ENCODE data around the gene TRAK2.

DNA sequence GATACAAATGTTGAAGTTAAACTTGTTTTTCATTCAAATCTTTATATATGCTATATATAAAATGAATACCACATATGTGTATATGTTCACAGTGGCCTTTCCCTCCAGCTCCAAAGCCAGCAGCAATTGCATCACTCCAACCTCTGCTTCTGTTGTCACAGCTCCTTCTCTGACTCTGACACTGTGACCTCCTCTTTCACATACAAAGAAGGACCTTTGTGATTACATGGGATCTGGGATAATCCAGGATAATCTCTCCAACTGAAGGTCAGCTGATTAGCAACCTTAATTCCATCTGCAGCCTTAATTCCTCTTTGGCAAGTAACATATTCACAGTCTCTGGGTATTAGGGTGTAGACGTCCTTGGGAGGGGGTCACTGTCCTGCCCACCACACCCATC lies 102.5 kb downstream of the TRAK2 start:
- TF ChIP-seq, protein P1, sequence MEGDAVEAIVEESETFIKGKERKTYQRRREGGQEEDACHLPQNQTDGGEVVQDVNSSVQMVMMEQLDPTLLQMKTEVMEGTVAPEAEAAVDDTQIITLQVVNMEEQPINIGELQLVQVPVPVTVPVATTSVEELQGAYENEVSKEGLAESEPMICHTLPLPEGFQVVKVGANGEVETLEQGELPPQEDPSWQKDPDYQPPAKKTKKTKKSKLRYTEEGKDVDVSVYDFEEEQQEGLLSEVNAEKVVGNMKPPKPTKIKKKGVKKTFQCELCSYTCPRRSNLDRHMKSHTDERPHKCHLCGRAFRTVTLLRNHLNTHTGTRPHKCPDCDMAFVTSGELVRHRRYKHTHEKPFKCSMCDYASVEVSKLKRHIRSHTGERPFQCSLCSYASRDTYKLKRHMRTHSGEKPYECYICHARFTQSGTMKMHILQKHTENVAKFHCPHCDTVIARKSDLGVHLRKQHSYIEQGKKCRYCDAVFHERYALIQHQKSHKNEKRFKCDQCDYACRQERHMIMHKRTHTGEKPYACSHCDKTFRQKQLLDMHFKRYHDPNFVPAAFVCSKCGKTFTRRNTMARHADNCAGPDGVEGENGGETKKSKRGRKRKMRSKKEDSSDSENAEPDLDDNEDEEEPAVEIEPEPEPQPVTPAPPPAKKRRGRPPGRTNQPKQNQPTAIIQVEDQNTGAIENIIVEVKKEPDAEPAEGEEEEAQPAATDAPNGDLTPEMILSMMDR (conservative IDR thresholded peaks at IDR 0.05) = no peak
- no peak for TF ChIP-seq ZFX (IDR thresholded peaks at IDR 0.05)

Measured in C4-2B (cell line).